ENCODE results near the gene RPS26.
A peak's percentile ranks its signal among the peaks of the same experiment; 100 is the strongest.

RPS26 gene

DNA sequence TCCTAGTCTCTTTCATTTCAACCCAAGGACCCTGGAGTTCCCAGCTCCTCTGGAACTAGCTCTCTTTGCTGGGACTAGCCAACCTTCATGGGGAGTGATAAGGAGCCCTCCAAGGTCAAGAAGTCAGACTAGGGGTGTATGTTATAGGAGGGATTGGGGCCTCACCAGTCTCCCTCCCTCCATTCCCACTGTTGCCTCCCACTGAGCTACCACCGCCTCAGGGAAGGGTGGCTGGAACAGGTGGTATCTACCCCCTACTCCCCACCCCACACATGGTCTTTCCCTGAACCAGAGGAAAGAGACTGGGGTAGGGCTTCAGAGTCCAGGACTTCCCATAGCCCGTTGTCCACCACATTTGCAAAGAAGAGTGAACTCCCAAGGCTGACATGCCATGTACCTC is 40.7 kb downstream of the RPS26 start:
- TF ChIP-seq CEBPB (IDR thresholded peaks at IDR 0.05) (no peak), YY1 (IDR thresholded peaks at IDR 0.05; ENCODE audit: low read depth) (no peak), TCF12 (IDR thresholded peaks at IDR 0.05; ENCODE audit: low read depth) (no peak), FOXM1 (IDR thresholded peaks at IDR 0.05; ENCODE audit: borderline replicate concordance, low read depth) (no peak), CREB1 (IDR thresholded peaks at IDR 0.05; ENCODE audit: low read depth) (no peak), NFIC (IDR thresholded peaks at IDR 0.05) (no peak)

DNA sequence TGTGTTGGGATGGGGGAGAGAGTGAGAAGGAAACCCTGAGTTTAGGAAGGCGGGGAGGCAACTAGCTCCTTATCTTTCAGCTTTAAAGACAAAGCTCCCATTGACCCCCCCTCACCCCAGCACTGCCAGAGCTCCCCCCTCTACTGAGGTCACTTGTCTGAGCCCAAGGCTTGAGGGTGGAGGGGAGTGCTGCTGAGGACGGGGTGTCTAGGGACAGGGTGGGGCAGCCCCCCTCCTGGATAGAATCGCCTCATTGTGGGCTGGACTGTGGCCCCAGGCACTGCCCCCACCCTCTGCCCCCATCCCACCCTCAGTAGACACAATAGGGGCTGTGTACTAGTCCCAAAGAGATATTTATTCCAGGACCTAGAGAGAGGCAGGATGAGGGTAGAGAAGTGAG is 41.2 kb downstream of the RPS26 start:
- TF ChIP-seq CREB1 (IDR thresholded peaks at IDR 0.05; ENCODE audit: low read depth) (no peak), TEAD4 (IDR thresholded peaks at IDR 0.05) (no peak), EGR1 (IDR thresholded peaks at IDR 0.05) (no peak), TAF1 (IDR thresholded peaks at IDR 0.05; ENCODE audit: low read depth) (no peak), RAD21 (IDR thresholded peaks at IDR 0.05; ENCODE audit: low read depth) (no peak), CEBPB (IDR thresholded peaks at IDR 0.05) (no peak), EP300 (IDR thresholded peaks at IDR 0.05; ENCODE audit: borderline replicate concordance) (no peak), ZBTB7A (IDR thresholded peaks at IDR 0.05; ENCODE audit: low read depth) (no peak), TCF12 (IDR thresholded peaks at IDR 0.05; ENCODE audit: low read depth) (no peak), YY1 (IDR thresholded peaks at IDR 0.05; ENCODE audit: low read depth) (no peak), FOXM1 (IDR thresholded peaks at IDR 0.05; ENCODE audit: borderline replicate concordance, low read depth) (no peak), NFIC (IDR thresholded peaks at IDR 0.05) (no peak)
- TF ChIP-seq, protein P1, sequence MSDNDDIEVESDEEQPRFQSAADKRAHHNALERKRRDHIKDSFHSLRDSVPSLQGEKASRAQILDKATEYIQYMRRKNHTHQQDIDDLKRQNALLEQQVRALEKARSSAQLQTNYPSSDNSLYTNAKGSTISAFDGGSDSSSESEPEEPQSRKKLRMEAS (IDR thresholded peaks at IDR 0.05): no peak
- TF ChIP-seq, protein P2, sequence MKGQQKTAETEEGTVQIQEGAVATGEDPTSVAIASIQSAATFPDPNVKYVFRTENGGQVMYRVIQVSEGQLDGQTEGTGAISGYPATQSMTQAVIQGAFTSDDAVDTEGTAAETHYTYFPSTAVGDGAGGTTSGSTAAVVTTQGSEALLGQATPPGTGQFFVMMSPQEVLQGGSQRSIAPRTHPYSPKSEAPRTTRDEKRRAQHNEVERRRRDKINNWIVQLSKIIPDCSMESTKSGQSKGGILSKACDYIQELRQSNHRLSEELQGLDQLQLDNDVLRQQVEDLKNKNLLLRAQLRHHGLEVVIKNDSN (IDR thresholded peaks at IDR 0.05): no peak
- TF ChIP-seq, protein P3, sequence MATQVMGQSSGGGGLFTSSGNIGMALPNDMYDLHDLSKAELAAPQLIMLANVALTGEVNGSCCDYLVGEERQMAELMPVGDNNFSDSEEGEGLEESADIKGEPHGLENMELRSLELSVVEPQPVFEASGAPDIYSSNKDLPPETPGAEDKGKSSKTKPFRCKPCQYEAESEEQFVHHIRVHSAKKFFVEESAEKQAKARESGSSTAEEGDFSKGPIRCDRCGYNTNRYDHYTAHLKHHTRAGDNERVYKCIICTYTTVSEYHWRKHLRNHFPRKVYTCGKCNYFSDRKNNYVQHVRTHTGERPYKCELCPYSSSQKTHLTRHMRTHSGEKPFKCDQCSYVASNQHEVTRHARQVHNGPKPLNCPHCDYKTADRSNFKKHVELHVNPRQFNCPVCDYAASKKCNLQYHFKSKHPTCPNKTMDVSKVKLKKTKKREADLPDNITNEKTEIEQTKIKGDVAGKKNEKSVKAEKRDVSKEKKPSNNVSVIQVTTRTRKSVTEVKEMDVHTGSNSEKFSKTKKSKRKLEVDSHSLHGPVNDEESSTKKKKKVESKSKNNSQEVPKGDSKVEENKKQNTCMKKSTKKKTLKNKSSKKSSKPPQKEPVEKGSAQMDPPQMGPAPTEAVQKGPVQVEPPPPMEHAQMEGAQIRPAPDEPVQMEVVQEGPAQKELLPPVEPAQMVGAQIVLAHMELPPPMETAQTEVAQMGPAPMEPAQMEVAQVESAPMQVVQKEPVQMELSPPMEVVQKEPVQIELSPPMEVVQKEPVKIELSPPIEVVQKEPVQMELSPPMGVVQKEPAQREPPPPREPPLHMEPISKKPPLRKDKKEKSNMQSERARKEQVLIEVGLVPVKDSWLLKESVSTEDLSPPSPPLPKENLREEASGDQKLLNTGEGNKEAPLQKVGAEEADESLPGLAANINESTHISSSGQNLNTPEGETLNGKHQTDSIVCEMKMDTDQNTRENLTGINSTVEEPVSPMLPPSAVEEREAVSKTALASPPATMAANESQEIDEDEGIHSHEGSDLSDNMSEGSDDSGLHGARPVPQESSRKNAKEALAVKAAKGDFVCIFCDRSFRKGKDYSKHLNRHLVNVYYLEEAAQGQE (IDR thresholded peaks at IDR 0.05; ENCODE audit: low read depth): no peak

DNA sequence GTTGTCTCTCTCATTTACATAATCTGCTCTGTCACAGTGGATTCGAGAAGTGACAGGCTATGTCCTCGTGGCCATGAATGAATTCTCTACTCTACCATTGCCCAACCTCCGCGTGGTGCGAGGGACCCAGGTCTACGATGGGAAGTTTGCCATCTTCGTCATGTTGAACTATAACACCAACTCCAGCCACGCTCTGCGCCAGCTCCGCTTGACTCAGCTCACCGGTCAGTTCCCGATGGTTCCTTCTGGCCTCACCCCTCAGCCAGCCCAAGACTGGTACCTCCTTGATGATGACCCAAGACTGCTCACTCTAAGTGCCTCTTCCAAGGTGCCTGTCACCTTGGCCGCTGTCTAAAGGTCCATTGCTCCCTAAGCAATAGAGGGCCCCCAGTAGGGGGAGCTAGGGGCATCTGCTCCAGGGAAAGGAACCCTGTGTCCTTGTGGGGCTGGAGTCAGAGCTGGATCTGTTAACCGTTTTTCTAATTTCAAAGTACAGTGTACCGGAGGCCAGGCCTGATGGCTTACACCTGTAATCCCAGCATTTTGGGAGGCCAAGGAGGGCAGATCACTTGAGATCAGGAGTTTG is 43.3 kb downstream of the RPS26 start:
- peak; percentile 48 for TF ChIP-seq RAD21 (IDR thresholded peaks at IDR 0.05; ENCODE audit: low read depth)
- no peak for TF ChIP-seq TEAD4 (IDR thresholded peaks at IDR 0.05)

DNA sequence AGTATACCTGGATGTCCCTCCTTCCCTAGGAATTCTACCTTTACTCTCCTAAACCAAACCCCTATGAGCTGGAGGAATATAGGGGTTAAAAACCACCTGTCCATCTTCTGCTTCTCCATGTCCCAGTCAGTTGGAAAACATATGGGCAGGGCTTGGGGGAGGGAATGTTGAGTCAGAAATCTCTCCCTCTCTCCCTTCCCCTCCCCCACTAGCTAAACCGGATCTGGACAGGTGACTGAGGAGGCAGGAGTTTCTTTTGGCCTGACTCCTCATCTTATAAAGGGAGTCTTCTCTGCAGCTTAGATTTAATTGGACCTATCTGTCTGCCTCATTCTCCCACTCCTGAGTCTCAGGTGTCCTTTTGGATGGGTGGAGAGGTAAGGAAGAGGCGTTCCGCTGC is 44.4 kb downstream of the RPS26 start:
- TF ChIP-seq ZBTB7A (IDR thresholded peaks at IDR 0.05; ENCODE audit: low read depth) (no peak), CREB1 (IDR thresholded peaks at IDR 0.05; ENCODE audit: low read depth) (no peak), EP300 (IDR thresholded peaks at IDR 0.05; ENCODE audit: borderline replicate concordance) (peak; percentile 34; the same call in 1 of the 2 replicates), FOXM1 (IDR thresholded peaks at IDR 0.05; ENCODE audit: borderline replicate concordance, low read depth) (no peak), TCF12 (IDR thresholded peaks at IDR 0.05; ENCODE audit: low read depth) (peak; percentile 65), TEAD4 (IDR thresholded peaks at IDR 0.05) (0 out of 2 replicates have a peak, but pooled peaks have one; percentile 36)
- TF ChIP-seq, protein P3 (IDR thresholded peaks at IDR 0.05; ENCODE audit: low read depth): no peak
- TF ChIP-seq, protein P2 (IDR thresholded peaks at IDR 0.05): peak; percentile 48

DNA sequence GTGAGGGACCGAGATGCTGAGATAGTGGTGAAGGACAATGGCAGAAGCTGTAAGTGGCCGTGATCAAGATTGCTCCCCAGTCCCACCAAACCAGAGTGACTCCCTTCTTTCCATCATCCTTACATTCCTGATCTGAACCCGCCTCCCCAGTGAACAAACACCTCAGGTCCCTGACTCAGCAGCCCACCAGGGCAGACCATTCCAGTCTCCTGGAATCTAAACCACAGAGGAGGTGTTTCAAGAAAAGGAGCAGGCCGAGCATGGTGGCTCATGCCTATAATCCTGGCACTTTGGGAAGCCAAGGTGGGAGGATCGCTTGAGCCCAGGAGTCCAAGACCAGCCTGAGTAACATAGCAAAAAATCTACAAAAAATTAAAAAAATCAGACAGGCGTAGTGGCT is 44.9 kb downstream of the RPS26 start:
- TF ChIP-seq EP300 (IDR thresholded peaks at IDR 0.05; ENCODE audit: borderline replicate concordance) (no peak), NFIC (IDR thresholded peaks at IDR 0.05) (no peak), CREB1 (IDR thresholded peaks at IDR 0.05; ENCODE audit: low read depth) (no peak), YY1 (IDR thresholded peaks at IDR 0.05; ENCODE audit: low read depth) (no peak), TAF1 (IDR thresholded peaks at IDR 0.05; ENCODE audit: low read depth) (no peak), EGR1 (IDR thresholded peaks at IDR 0.05) (no peak), CEBPB (IDR thresholded peaks at IDR 0.05) (no peak), TEAD4 (IDR thresholded peaks at IDR 0.05) (no peak), ZBTB7A (IDR thresholded peaks at IDR 0.05; ENCODE audit: low read depth) (no peak), TCF12 (IDR thresholded peaks at IDR 0.05; ENCODE audit: low read depth) (no peak), FOXM1 (IDR thresholded peaks at IDR 0.05; ENCODE audit: borderline replicate concordance, low read depth) (no peak), RAD21 (IDR thresholded peaks at IDR 0.05; ENCODE audit: low read depth) (no peak)
- TF ChIP-seq, protein P1 (IDR thresholded peaks at IDR 0.05): no peak
- TF ChIP-seq, protein P2 (IDR thresholded peaks at IDR 0.05): no peak
- TF ChIP-seq, protein P3 (IDR thresholded peaks at IDR 0.05; ENCODE audit: low read depth): no peak

Measured in Ishikawa (cell line).